AG04449 (cell line): Measurements from ENCODE around the gene MCM9.

Experiments
- CTCF ChIA-PET: fragments of 350-600 bp; formaldehyde crosslinking; extraction: SDS; loops from one replicate; lab custom pipeline; 2021; ENCODE audit warnings: antibody characterized with exemption; lab: Yijun Ruan, JAX
- POLR2A ChIA-PET: fragments of 400-600, 350-600 bp; formaldehyde crosslinking; extraction: SDS; loops from one replicate; lab custom pipeline; 2020; ENCODE audit warnings: antibody characterized with exemption, inconsistent platforms; lab: Yijun Ruan, JAX
- DNase-seq: peaks from one replicate; pipeline ENCODE4 v3.0.0-alpha.2; 2010; ENCODE audit warnings: low read depth, low spot score
- H3K4me3 ChIP-seq: 2 replicates; pipeline ENCODE4 v1.5.1; 2011; ENCODE audit warnings: low read depth, mild to moderate bottlenecking, control low read depth, low read length
- TF ChIP-seq, protein P1 (sequence below): IDR thresholded peaks from one replicate; pipeline ENCODE4 v1.5.1; 2011; ENCODE audit warnings: mild to moderate bottlenecking, moderate library complexity, low read length, control low read depth, inconsistent platforms; ENCODE audit not compliant: insufficient read depth; ENCODE audit errors: missing control alignments

MCM9 gene

DNA sequence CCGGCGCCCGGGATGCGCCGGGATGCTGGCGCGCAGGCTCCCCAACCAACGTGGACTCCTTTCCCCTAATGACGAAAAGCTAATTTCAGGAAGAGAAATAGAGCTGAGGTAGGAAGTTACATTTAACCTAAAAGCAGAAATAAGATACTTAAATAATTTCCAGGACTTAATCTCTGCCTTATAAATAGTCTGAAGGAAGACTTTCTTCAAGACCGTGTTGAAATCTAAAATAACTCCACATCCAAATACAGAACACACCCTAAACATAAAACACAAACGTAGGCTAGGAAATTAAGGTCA, 39.7 kb downstream of the MCM9 start:
- ChIA-PET POLR2A (interaction anchor here (0.7 to 0.9 kb wide), 2 partner anchors 39 to 270 kb away, joined by 3 to 4 read pairs; no protein-coding TSS in a partner anchor), CTCF (interaction anchor here (1.1 to 3.8 kb wide), 7 partner anchors 13 to 215 kb away, joined by 3 to 18 read pairs (median 4); no protein-coding TSS in a partner anchor)
- DNase-seq, result no peak
- H3K4me3 ChIP-seq, result peak overlapping the region; percentile 83
- TF ChIP-seq, protein P1, sequence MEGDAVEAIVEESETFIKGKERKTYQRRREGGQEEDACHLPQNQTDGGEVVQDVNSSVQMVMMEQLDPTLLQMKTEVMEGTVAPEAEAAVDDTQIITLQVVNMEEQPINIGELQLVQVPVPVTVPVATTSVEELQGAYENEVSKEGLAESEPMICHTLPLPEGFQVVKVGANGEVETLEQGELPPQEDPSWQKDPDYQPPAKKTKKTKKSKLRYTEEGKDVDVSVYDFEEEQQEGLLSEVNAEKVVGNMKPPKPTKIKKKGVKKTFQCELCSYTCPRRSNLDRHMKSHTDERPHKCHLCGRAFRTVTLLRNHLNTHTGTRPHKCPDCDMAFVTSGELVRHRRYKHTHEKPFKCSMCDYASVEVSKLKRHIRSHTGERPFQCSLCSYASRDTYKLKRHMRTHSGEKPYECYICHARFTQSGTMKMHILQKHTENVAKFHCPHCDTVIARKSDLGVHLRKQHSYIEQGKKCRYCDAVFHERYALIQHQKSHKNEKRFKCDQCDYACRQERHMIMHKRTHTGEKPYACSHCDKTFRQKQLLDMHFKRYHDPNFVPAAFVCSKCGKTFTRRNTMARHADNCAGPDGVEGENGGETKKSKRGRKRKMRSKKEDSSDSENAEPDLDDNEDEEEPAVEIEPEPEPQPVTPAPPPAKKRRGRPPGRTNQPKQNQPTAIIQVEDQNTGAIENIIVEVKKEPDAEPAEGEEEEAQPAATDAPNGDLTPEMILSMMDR, result no peak

DNA sequence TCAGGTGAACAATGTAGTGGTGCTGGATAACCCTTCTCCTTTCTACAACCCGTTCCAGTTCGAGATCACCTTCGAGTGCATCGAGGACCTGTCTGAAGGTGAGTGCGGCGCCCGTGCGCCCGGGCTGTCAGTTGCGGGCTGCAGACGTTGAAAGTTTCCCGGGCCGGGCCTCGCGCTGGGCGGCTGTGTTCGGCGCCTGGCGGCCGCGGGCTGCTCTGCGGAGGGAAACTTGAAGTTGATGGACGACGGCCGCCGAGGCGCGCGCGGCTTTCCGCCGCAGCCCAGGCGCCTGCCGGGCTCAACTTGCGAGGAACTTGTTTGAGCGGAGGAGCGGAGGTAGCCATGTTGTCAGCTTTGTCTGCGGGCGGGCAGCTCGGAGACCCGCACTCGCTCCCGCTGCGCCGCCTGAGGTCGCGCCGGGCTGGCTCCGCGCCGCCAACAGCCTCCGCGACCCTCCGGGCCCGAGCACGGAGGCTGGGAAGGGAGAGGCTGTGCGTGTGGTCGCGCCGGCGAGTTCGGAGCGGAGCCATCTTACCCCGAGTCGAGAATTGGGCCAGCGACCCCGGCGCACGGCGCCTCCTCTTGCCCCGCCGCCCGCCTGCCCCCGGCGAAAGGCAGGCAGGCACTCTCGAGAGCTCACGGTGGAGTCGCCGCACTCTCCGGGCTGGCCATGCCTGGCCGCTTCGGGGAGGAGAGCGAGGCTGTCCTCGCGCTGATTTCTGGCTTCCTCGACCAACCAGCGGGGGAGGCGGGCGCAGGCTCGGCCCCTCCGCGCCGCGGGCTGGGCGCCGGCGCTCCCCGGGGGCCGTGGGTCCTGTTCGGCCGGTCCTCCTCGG, 40.3 kb downstream of the MCM9 start:
- no peak for DNase-seq
- H3K4me3 ChIP-seq, result peak overlapping the region; percentile 83
- CTCF ChIA-PET, result interaction anchor here (0.6 to 3.8 kb wide), 13 partner anchors 9 to 215 kb away, joined by 3 to 18 read pairs (median 4); no protein-coding TSS in a partner anchor
- POLR2A ChIA-PET, result interaction anchor here (0.7 to 2.5 kb wide), 5 partner anchors 14 to 270 kb away, joined by 3 to 6 read pairs (median 4); partner anchors contain the start of gene MCM9
- TF ChIP-seq, protein P1, result peak; percentile 2

DNA sequence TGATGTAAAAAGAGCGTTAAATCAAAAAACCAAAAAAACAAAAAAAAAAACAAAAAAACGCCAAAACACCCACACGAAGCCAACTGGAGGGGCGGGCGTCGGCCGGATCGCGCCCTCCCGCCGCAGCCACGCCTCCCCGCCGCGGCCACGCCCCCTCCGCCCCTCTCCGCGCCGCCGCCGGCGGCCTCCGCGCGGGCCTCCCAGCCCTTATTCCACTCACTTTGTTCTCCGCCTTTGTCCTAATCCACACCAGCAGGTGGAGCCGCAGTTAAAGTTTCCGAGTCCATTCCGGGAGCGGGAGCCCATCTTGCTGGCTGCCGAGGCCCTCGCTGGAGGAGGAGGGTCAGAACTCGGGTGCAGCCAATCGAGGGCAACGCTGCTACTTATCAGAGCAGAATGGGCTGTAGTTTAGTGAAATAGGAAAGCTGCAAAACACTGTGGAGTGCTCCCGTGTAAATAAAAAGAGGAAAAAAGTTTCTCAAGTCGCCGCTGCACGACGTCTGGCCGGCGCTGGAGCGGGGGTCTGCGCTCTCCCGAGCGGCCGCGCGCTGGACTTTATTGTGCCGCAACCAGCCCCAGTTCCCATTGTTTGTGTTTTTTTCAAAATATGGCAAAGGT, 41.0 kb downstream of the MCM9 start, which contains the start of gene ASF1A:
ASF1A (plus strand) TSS at position 346 of the 618 bp plus-strand sequence; CDS start at position 608, 262 bp downstream.
- DNase-seq, result peak; percentile 89
- TF ChIP-seq, protein P1, result peak; percentile 78
- ChIA-PET POLR2A (interaction anchor here (1.2 to 2.5 kb wide), 3 partner anchors 15 to 41 kb away, joined by 3 to 6 read pairs (median 4); partner anchors contain the start of gene MCM9), CTCF (interaction anchor here (0.6 to 3.8 kb wide), 10 partner anchors 10 to 216 kb away, joined by 3 to 18 read pairs (median 4); no protein-coding TSS in a partner anchor)
- peak within 1 kb of the TSS; percentile 83 for H3K4me3 ChIP-seq

DNA sequence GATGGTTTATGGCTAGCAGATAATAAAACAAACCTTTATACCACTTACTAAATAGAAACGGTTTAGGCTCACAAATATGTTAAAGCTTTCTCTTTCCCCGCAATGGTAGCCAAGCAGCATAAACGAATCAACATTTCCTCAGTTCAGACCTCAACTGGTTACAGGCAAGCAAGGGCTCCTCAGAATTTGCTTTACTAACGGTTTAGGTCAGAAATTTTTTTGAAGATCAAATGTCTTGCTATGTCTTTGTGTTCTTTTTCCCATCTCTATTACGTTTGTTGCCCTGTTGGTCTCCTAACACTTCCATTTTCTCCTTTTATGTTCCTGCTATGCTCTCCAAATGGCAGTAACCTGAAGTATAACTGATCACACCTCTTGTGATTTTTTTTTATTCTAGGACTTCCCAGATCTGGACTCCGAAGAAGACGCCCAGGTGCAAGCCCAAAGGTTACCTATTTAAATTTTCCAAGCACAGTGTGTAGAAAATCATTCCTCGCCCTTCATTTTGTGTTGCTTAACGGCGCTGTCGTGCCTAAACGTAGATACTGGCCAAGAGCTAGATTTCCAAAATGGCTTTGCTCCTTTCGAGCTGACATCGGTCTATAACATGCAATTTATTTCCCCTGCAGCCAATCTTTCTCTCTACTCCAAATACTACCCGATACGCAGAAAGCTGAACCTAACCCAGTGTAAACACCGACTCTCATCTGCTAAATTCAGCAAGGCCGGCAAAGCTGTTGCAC, 41.7 kb downstream of the MCM9 start:
- H3K4me3 ChIP-seq, result peak overlapping the region; percentile 70
- POLR2A ChIA-PET, result interaction anchor here (1.2 to 2.5 kb wide), 3 partner anchors 15 to 42 kb away, joined by 3 to 6 read pairs (median 4); partner anchors contain the start of gene MCM9
- DNase-seq, result no peak
- CTCF ChIA-PET, result interaction anchor here (1.2 to 3.8 kb wide), 4 partner anchors 10 to 92 kb away, joined by 4 to 18 read pairs (median 8); no protein-coding TSS in a partner anchor
- TF ChIP-seq, protein P1, result no peak

DNA sequence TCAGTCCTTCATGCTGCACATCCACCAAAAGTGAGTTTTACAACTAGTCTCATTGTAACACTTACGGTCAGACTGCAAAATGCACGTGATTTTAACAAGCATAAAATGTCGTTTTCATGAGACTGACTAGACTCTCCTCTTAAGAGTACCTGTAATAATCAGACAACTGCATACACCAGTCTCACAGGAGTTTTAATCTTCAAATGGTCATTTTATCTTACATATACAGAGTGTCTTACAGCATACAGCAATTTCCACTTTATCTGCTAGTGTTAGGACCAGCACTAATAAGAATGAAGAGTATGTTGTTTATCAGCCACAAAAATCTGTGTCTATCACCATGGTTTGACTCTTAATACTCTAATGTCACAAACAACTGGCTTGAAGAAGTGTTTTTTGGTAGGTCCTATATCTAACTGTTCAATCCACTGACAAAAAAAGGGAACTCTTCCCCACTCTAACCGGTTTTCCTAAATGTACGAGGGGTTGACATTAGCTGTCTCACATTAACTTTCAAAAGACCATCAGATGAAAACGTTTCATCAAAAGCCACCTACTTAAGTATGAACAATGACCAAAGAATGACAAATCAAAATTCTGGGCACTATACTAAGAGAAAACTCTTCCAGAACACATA, 42.5 kb downstream of the MCM9 start:
- H3K4me3 ChIP-seq, result peak overlapping the region; percentile 70
- ChIA-PET POLR2A (interaction anchor here (2.5 kb wide), 1 partner anchor 16 kb away, joined by 6 read pairs; no protein-coding TSS in a partner anchor), CTCF (no interaction called here)
- TF ChIP-seq, protein P1, result no peak
- no peak for DNase-seq
